ENCODE measurements around the gene IFI44.

The IFI44 gene

GRCh38 chr1:78641558-78641957 lies 8.1 kb upstream of the IFI44 start:
- Histone ChIP-seq H3K9me3 (ENCODE audit: low read length) (no peaks in the 10 kb centered on the region), H3K4me2 (ENCODE audit: low read length) (no peak overlapping the region), H3F3A (ENCODE audit: insufficient read depth, low read length) (no peaks in the 10 kb centered on the region), H3K27me3 (ENCODE audit: insufficient read depth, low read length) (no peaks in the 10 kb centered on the region), H2AFZ (ENCODE audit: low read length) (no peak overlapping the region), H3K27ac (ENCODE audit: low read depth, low read length, poor library complexity, severe bottlenecking) (no peak overlapping the region), H3K9me2 (ENCODE audit: low read depth, low read length) (no peaks in the 10 kb centered on the region), H3K4me1 (ENCODE audit: insufficient read depth, low read length, severe bottlenecking) (no peaks in the 10 kb centered on the region), H4K20me1 (ENCODE audit: insufficient read depth, low read length) (no peaks in the 10 kb centered on the region), H3K79me2 (ENCODE audit: insufficient read depth, low read length) (no peaks in the 10 kb centered on the region), H3K4me3 (ENCODE audit: low read depth, low read length, poor library complexity, severe bottlenecking) (no peak overlapping the region), H3K9ac (ENCODE audit: low read length) (no peak overlapping the region), H3K36me3 (ENCODE audit: insufficient read depth, low read length) (no peaks in the 10 kb centered on the region)
- no peak for TF ChIP-seq CTCF (IDR thresholded peaks at IDR 0.05; ENCODE audit: low read length)
- TF ChIP-seq EZH2 (IDR thresholded peaks at IDR 0.05; ENCODE audit: borderline replicate concordance, low read length), result no peak

GRCh38 chr1:78645723-78646122 lies 3.9 kb upstream of the IFI44 start:
- TF ChIP-seq CTCF (IDR thresholded peaks at IDR 0.05; ENCODE audit: low read length) (no peak), EZH2 (IDR thresholded peaks at IDR 0.05; ENCODE audit: borderline replicate concordance, low read length) (no peak)
- H3K4me2 ChIP-seq (ENCODE audit: low read length), result no peak overlapping the region
- H3K27ac ChIP-seq (ENCODE audit: low read depth, low read length, poor library complexity, severe bottlenecking), result no peak overlapping the region
- H3K9ac ChIP-seq (ENCODE audit: low read length), result no peak overlapping the region
- no peaks in the 10 kb centered on the region for H3K9me2 ChIP-seq (ENCODE audit: low read depth, low read length)
- H3K27me3 ChIP-seq (ENCODE audit: insufficient read depth, low read length), result no peaks in the 10 kb centered on the region
- no peak overlapping the region for H2AFZ ChIP-seq (ENCODE audit: low read length)
- no peaks in the 10 kb centered on the region for H3K9me3 ChIP-seq (ENCODE audit: low read length)
- H3K4me1 ChIP-seq (ENCODE audit: insufficient read depth, low read length, severe bottlenecking), result no peaks in the 10 kb centered on the region
- no peaks in the 10 kb centered on the region for H3K36me3 ChIP-seq (ENCODE audit: insufficient read depth, low read length)
- H3K79me2 ChIP-seq (ENCODE audit: insufficient read depth, low read length), result no peaks in the 10 kb centered on the region
- no peaks in the 10 kb centered on the region for H4K20me1 ChIP-seq (ENCODE audit: insufficient read depth, low read length)
- no peaks in the 10 kb centered on the region for H3F3A ChIP-seq (ENCODE audit: insufficient read depth, low read length)
- no peak overlapping the region for H3K4me3 ChIP-seq (ENCODE audit: low read depth, low read length, poor library complexity, severe bottlenecking)

DNA sequence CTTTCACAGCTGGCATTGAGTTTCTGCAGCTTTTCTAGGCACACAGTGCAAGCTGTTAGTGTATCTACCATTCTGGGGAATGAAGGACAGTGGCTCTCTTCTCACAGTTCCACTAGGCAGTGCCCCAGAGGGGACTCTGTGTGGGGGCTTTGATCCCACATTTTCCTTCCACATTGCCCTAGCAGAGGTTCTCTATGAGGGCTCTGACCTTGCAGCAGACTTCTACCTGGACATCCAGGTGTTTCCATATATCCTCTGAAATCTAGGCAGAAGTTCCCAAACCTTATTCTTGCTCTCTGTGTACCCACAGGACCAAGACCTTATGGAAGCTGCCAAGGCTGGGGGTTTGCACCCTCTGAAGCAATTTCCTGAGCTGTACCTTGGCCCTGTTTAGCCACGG lies 2.4 kb upstream of the IFI44 start:
- TF ChIP-seq EZH2 (IDR thresholded peaks at IDR 0.05; ENCODE audit: borderline replicate concordance, low read length) (no peak), CTCF (IDR thresholded peaks at IDR 0.05; ENCODE audit: low read length) (no peak)

More for the DNA sequence above, 2.4 kb upstream of the IFI44 start:
- Histone ChIP-seq H3K36me3 (ENCODE audit: insufficient read depth, low read length) (no peaks in the 10 kb centered on the region), H3K79me2 (ENCODE audit: insufficient read depth, low read length) (no peaks in the 10 kb centered on the region), H2AFZ (ENCODE audit: low read length) (no peak overlapping the region), H3K27ac (ENCODE audit: low read depth, low read length, poor library complexity, severe bottlenecking) (no peak overlapping the region), H3K9me3 (ENCODE audit: low read length) (no peaks in the 10 kb centered on the region), H3F3A (ENCODE audit: insufficient read depth, low read length) (no peaks in the 10 kb centered on the region), H3K4me1 (ENCODE audit: insufficient read depth, low read length, severe bottlenecking) (no peaks in the 10 kb centered on the region), H3K27me3 (ENCODE audit: insufficient read depth, low read length) (no peaks in the 10 kb centered on the region), H3K9me2 (ENCODE audit: low read depth, low read length) (no peaks in the 10 kb centered on the region), H3K4me3 (ENCODE audit: low read depth, low read length, poor library complexity, severe bottlenecking) (no peak overlapping the region), H3K4me2 (ENCODE audit: low read length) (no peak overlapping the region), H3K9ac (ENCODE audit: low read length) (no peak overlapping the region), H4K20me1 (ENCODE audit: insufficient read depth, low read length) (no peaks in the 10 kb centered on the region)
